NOMO-1 (cell line): ENCODE data around the gene EIF3L.
A peak's percentile ranks its signal among the peaks of the same experiment; 100 is the strongest.

ENCODE experiments used
- DNase-seq, 2 experiments: peaks; one replicate each; lab custom pipeline; 2025; ENCODE audit not compliant: unreplicated experiment in 2 of 2; lab: John Stamatoyannopoulos, UW

The EIF3L gene

DNA sequence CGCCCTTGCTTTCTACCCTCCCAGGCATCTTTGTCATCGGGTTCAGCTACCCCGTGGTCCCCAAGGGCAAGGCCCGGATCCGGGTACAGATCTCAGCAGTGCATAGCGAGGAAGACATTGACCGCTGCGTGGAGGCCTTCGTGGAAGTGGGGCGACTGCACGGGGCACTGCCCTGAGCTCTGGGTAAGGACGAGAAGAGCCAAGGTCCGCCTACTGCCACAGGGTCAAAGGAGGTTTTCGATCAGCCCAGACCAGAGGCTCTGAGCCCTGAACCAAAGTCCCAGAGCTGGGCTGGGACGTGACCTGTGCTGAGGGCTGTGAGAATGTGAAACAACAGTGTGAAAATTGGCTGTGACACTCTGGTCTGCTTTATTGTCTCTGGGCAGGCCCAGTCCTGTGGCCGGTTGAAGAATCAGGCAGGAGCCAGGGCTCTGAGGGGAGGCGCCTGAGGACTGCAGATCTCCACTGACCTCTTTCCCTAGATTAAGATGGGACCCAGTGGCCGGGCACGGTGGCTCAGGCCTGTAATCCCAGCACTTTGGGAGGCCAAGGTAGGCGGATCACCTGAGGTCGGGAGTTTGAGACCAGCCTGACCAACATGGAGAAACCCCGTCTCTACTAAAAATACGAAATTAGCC, 32.6 kb upstream of the EIF3L start:
- DNase-seq, result no peak

DNA sequence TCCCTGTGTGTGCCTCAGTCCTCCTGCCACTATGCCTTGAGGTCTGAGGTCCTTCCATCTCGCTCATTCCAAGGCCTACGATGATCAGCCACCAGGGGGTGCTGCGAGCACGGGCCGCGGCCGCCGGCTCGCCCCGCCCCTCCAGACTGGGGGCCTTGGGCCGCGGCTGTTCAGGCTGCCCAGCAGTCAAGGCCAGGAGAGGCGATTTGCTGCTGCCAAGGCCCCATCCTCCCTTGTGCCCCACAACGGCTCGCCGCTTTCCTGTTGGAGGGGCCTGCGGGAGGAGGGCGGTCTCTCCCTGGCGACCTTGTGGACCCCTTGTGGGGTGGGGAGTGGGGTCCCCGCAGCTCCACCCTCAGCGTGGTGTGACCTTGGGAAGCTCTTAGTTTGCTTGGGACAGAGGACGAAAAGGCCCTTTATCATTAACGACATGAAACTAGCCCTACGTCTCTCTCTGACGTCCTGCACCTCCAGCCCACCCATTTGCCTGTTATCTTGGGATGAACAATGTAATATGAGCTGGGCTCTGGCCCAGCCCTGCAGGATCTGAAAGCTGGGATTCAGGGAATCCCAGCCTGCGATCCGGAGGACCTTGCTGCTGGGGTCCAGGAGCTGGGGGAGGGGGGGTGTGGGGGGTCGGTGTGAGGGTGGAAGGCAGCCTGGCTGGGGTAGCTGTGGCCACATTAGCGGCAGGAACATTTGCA, 31.4 kb upstream of the EIF3L start:
- DNase-seq, result peak; percentile 72 to 81

DNA sequence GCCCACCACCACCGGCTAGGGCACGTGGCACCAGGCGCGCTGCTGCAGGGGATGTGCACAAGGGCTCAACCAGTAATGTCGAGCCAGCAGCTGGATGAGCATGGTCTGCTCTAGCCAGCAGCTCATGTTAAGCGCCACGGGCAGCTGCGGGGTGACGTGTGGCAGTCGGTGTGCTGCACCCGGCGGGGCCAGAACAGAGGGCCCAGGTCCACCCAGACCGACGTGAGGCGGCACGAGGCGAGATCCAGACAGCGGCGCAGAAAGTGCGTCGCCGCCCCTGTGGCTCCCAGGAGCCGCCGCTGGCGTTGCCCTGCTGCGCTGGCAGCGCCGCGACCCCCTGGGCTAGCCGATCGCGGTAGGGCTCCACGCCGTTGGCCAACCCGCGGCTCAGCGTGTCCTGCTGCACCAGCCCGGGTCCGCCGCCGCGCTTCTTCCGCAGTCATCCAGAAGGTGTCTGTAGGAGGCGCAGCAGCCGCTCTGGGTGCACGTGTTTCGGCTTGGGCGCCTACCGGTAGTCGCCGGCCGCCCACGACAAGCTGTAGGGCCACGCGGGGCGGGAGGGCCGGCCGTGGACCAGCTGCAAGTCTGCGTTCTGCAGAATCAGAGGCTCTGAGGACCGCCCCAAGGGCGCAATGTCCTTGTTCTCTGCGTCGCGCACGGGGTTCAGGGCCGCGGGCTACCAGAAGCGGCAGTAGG, 30.7 kb upstream of the EIF3L start:
- DNase-seq, result peak; percentile 22 to 47

DNA sequence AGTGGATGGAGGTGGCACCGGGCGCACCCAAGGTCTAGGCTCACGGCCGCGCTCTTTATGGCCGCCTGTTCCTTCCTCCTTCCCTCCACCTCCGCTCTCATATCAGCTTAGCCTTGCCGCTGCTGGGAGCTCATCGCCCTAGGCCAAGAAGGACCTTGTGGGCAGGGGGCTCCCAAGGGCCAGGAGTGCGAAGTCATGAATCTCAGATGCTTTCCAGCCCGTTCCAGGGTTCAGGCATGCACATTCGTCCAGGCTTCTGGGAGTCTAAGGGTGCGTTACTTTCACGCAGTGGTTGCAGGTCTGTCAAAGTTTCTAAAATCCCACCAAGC, 30.1 kb upstream of the EIF3L start:
- no peak for DNase-seq

DNA sequence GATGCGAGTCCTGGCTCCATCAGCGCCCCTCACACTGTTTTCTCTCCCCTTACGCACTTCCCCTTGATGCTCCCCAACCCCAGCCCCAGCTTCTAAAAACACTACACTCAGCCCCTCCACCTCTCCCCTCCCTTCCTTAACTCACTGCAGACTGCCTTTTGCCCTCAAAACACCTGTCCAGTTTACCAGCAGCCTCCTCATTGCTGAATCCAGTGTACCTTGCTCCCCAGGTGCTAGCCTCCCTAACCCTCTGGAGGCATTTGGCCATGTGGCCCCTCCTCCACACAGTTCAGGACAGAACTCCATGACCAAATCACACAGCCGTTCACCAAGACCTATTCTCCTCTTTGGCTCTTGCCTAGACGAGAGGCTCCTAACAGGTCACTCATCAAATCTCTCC, 28.9 kb upstream of the EIF3L start:
- DNase-seq, result no peak

DNA sequence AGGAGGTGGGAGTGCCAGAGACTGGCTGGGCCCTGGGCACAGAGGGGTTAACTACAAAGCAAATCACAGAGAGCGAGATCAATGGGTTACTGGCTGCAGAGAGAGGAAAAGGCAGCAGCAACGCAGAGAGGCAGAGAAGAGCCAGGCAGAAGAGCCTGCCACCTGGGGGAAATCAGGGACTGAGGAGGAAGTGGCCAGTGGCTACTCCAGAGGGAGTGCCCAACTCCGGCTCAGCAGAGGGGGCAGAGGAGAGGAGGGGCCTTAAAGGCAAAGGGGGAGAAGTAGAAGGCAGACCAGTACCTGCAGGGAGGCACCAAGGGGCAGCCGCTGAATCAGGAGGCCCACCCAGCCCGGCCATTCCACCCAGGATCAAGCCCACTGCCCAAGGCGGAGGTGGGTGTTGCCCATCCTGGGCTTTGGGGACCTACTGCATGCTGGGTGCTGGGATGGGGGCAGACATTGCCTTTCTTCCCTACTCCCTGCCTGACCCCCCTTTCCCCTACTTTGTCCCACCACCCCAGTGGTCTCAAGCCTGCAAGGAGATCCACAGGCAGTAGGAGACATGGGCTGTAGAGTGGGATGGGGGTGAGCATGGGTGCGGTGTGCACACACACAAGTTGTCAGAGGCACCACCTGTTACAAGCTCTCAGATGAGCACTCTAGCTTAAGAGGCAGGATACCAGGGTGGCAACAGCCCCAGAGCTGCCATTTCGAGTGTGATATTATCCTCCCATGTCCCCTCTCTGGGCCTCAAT, 27.0 kb upstream of the EIF3L start:
- no peak for DNase-seq

DNA sequence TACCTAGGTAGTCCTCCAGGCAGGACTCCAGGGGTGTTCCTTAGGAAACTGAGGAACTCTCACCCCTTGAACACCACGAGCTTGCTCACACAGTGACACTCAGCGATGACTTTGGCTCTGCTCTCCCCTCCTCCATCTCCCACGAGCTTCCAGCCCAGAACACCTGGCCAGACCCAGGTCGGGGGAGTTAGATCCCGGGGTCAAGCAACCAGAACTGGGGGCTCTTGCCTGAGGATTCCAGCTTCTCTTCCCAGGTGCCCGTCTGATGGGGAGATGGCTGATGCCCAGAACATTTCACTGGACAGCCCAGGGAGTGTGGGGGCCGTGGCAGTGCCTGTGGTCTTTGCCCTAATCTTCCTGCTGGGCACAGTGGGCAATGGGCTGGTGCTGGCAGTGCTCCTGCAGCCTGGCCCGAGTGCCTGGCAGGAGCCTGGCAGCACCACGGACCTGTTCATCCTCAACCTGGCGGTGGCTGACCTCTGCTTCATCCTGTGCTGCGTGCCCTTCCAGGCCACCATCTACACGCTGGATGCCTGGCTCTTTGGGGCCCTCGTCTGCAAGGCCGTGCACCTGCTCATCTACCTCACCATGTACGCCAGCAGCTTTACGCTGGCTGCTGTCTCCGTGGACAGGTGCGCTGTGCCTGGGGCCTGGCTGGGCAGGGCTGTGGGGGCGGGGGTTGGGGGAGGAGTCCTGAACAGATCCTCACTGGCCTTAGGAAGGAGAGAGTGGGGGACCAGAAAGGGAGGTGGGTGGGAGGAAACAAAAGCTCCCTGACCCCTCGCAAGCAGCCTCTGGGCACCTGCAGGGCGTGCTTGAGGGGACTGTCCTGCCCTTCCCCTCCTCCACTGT, 25.9 kb upstream of the EIF3L start, which contains the start of gene GALR3:
GALR3 (plus strand) TSS at position 249 of the 852 bp plus-strand sequence; CDS start at position 274, 25 bp downstream.
- no peak for DNase-seq

DNA sequence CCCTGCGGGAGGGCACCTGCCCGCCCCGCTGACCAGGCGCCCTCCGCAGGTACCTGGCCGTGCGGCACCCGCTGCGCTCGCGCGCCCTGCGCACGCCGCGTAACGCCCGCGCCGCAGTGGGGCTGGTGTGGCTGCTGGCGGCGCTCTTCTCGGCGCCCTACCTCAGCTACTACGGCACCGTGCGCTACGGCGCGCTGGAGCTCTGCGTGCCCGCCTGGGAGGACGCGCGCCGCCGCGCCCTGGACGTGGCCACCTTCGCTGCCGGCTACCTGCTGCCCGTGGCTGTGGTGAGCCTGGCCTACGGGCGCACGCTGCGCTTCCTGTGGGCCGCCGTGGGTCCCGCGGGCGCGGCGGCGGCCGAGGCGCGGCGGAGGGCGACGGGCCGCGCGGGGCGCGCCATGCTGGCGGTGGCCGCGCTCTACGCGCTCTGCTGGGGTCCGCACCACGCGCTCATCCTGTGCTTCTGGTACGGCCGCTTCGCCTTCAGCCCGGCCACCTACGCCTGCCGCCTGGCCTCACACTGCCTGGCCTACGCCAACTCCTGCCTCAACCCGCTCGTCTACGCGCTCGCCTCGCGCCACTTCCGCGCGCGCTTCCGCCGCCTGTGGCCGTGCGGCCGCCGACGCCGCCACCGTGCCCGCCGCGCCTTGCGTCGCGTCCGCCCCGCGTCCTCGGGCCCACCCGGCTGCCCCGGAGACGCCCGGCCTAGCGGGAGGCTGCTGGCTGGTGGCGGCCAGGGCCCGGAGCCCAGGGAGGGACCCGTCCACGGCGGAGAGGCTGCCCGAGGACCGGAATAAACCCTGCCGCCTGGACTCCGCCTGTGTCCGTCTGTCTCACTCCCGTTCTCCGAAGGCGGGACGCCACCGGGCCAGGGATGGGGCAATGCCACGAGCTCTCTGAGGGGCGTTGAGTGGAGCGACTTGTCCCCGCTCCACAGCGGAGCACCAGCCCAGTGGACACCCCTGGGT, 24.3 kb upstream of the EIF3L start:
- peak; percentile 31 to 52 for DNase-seq

DNA sequence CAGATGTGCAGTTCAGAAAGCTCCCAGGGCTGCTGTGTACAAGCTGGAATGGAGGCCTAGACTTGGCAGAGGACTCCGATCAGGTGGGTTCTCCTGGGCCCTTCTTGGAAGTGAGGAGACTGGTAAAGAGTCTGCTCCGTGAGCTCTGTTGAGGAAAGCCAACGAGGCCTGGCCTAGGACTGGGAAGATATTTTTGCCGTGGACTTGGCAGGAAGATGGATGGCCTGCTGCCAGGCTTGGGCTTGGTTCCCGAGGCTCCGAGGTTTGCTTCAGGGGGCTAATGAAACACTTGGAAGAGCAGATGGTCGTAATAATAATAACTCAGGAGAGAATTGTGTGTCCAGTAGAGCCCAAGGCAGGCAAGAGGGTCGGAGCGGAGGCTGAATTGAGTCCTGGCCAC, 22.2 kb upstream of the EIF3L start:
- no peak for DNase-seq

DNA sequence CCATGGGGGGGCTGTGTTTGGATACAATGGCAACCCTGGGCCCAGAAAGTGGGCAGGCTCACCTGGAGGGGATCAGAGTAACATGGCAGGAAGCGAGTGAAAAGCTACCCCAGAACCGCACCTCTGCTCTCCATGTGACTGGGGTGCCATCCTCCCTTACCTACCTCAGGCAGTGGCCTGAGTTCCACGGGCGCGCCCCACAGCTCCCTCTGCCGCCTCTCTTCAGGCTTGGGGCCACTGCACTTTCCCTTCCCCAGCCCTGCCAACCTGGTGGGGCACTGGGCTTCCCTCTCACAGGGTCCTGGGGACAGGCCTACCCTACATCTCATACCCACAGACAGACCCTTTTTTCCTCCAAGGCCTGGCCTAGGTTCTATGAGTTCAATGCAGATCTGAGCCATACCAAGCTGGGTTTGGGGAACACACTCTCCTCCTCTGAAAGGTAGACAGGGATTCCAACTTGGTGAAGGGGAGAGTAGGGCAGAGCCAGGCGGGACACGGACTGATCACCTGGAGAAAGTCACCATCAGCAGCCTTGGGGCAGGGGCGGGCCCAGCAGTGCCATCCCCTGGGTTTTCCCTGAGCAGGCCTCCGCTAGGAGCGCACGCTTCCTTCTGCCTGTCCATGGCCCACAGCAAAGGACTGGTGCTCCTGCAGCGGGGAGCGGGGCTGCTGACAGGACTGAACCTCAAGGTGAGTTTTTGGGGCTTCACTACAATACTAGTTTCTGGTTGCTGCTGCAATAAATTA, 19.0 kb upstream of the EIF3L start:
- DNase-seq, result no peak

DNA sequence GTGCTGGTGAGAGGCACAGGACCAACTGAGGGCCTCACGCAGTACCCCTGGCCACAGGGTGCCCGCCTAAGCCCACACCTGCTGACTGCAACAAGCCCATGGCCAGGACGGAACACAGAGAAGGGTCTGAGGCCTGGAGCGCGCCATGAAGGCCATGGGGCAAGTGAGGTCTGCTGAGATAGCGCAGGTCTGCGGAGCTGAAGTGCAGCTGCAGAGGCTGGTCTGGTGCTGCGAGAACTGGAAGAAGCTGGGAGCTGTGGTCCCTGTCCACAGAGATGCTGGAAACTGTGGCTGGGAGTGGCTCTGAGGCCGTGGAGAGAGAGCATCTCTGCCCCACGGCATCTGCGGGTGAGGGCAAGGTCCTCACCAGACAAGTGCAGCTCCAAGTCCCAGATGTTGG, 17.7 kb upstream of the EIF3L start:
- no peak for DNase-seq

DNA sequence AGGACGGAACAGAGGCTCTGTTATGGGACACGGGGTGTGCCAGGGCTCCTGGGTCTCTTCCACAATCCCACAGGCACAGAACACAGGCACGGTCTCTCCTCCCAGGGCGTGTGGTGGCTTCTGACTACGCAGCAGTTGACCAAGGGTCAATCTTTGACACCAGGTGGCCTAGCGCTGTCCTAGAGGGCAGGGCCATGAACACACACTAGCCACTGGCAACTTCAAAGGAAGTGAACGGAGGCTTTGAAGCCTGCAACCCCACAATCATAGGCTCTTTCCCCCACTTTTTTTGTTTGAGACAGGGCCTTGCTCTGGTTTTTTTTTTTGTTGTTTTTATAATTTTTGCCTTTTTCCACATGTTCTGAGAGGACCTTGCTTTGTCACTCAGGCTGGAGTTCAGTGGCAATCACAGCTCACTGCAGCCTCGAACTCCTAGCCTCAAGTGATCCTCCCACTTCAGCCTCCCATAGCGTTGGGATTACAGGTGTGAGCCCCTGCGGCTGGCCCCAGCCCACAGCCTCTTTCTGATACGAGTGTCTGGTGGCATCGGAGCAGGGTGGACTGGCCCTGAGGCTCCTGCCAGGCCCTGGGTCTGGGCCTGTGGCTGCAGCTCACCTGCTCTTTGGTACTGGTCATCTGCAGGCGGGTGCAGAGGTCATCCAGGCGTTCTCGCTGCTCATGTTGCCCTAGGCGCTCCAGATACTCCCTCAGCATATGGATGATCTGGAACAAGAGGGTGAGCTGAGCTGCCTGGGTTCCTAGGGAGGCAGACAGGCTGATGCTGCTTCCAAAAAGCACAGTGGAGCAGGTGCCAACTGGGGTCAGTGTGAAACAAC, 17.0 kb upstream of the EIF3L start:
- DNase-seq, result no peak

DNA sequence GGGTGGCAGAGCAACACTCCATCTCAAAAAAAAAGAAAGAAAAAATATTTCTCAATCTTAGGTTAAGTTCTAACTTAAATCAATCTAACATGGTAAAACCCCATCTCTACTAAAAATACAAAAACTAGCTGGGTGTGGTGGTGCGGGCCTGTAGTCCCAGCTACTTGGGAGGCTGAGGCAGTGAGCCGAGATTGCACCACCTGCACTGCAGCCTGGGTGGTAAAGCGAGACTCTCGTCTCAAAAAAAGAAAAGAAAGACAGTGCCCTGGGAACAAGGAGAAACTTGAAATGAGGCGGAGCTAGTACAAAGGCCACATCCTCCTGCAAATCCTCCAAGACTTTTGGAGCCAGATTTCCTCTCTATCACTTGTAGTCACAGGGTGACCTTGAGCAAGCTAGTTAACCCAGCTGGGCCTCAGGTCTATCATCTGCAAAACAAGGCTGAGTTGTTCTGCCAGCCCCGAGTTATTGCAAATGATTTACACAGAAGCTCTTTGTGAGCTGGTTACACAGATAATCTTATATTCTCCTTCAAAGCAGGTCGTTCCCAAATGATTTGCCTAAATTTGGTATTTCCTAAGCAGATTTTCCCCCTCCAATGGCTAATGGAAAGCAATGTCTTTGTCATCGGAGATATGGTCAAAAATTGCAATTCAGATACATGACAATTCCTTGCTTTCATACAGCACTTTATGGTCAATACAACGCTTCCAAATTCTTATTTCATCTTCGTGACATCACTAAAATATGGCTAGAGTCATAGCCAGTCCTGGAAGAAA, 7.0 kb upstream of the EIF3L start:
- DNase-seq, result no peak

DNA sequence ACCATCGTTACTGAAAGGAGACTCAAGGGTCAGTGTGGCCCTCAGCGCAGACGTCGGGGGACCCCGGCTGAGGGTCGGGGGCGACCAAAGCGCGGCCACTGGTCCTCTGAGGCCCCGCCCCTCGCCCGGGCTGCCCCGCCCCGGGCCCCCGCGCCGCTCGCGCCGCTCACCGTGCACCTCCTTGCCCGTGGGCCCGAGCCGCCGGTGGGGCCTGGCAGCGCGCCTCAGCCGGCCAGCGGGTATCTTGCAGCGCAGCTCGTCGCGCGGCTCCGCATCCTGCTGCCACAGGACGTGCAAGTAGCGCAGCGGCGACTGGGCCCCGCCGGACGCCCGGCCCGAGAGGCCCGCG, 5.5 kb upstream of the EIF3L start:
- peak in 1 of 2 experiments; percentile 25 for DNase-seq

DNA sequence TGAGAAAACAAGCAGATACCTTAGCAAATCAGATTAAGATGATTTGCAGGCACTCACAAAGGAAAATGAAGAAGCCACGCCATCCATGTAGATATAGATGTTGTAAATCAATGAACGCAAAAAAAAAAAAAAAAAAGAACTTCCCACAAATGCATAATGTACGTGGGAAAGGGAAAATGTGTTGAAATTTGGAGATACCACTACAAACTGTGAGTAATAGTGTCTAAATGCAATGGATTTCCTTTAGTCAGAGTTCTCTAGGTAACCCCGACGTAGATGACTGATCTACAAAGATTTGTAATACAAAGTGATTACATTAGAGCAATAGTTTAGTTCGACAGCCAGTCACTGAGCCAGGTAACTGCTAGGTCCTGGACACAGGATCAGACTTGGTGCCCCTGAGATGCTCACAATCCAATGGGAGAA, 4.3 kb upstream of the EIF3L start:
- no peak for DNase-seq

DNA sequence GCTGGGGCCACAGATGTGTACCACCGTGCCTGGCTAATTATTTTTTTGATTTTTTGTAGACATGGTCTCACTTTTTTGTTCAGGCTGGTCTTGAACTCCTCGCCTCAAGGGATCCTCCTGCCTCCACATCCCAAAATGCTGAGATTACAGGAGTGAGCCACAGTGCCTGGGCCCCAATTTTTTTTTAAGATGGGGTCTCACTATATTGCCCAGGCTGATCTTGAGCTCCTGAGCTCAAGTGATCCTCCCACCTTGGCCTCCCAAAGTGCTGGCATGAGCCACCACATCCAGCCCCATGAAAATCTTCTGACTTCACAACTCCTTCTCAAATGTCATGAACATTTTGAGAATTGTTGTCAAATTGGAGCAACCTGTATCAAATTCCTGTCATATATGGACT, 2.8 kb upstream of the EIF3L start:
- no peak for DNase-seq

DNA sequence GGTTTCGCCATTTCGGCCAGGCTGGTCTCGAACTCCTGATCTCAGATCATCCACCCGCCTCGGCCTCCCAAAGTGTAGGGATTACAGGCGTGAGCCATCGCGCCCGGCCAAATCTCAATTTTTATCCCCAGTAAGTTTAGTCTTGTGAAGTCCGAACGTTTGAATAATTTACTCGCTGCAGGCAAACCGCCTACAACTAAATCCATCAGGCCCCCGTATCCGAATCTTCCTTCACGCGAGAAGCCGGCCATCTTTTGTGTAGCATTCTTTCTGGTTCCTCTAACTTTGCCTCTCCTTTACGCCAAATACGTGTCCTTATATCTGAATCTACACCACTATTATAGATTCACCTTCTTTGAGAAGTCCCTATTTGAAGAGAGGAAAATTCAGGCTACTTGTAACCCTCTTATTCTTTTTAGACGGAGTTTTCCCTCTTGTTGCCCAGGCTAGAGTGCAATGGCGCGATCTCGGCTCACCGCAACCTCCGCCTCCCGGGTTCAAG, 581 bp upstream of the EIF3L start:
- DNase-seq, result peak; percentile 16 to 52
